Measurements from ENCODE around the gene SLC25A12.

- TF ChIP-seq CTCF (conservative IDR thresholded peaks at IDR 0.05 in 1 of 2, IDR thresholded peaks at IDR 0.05 in 1 of 2; ENCODE audit: extremely low read depth in 1 of 2, insufficient read depth in 1 of 2, low read depth in 1 of 2, low read length in 2 of 2) (no peak), EZH2 (IDR thresholded peaks at IDR 0.05; ENCODE audit: borderline replicate concordance, low read length) (no peak)
These were observed 146.7 kb downstream of the SLC25A12 start for GRCh38 chr2:171747371-171747770.

All from mammary epithelial cell (primary cell).